ENCODE results near the gene IFNAR1.

IFNAR1 gene

GRCh38 chr21:33355355-33355754, 30.6 kb downstream of the IFNAR1 start:
- H3K9me3 ChIP-seq (ENCODE audit: insufficient read depth, low read depth, low read length), result no peaks in the 10 kb centered on the region
- no peak overlapping the region for H3K4me2 ChIP-seq (ENCODE audit: low read depth, low read length, poor library complexity, severe bottlenecking)
- no peaks in the 10 kb centered on the region; the same call in 1 of the 2 replicates for H3F3A ChIP-seq (ENCODE audit: low read depth)
- H3K9me2 ChIP-seq (replicated peaks; ENCODE audit: low read depth, low read length), result no peaks in the 10 kb centered on the region
- no peaks in the 10 kb centered on the region for H4K20me1 ChIP-seq (ENCODE audit: insufficient read depth, low read length, poor library complexity, severe bottlenecking)
- H3K79me2 ChIP-seq (ENCODE audit: insufficient read depth, low read length), result no peaks in the 10 kb centered on the region
- peaks cover 44% of the 10 kb centered on the region for H3K36me3 ChIP-seq (ENCODE audit: insufficient read depth, low read length)
- H3K4me1 ChIP-seq (ENCODE audit: insufficient read depth, low read length, poor library complexity, severe bottlenecking), result no peaks in the 10 kb centered on the region
- no peak for TF ChIP-seq EZH2phosphoT487 (IDR thresholded peaks at IDR 0.05; ENCODE audit: borderline replicate concordance)
- TF ChIP-seq, protein P1, sequence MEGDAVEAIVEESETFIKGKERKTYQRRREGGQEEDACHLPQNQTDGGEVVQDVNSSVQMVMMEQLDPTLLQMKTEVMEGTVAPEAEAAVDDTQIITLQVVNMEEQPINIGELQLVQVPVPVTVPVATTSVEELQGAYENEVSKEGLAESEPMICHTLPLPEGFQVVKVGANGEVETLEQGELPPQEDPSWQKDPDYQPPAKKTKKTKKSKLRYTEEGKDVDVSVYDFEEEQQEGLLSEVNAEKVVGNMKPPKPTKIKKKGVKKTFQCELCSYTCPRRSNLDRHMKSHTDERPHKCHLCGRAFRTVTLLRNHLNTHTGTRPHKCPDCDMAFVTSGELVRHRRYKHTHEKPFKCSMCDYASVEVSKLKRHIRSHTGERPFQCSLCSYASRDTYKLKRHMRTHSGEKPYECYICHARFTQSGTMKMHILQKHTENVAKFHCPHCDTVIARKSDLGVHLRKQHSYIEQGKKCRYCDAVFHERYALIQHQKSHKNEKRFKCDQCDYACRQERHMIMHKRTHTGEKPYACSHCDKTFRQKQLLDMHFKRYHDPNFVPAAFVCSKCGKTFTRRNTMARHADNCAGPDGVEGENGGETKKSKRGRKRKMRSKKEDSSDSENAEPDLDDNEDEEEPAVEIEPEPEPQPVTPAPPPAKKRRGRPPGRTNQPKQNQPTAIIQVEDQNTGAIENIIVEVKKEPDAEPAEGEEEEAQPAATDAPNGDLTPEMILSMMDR (conservative IDR thresholded peaks at IDR 0.05; ENCODE audit: low read length), result no peak
- no peak overlapping the region for H3K9ac ChIP-seq (ENCODE audit: low read depth, low read length, poor library complexity, severe bottlenecking)
- no peak overlapping the region for H3K4me3 ChIP-seq (ENCODE audit: low read length, poor library complexity, severe bottlenecking)
- no peak overlapping the region for H2AFZ ChIP-seq (ENCODE audit: low read length)
- no peaks in the 10 kb centered on the region for H3K27me3 ChIP-seq (ENCODE audit: insufficient read depth, low read length, poor library complexity, severe bottlenecking)

DNA sequence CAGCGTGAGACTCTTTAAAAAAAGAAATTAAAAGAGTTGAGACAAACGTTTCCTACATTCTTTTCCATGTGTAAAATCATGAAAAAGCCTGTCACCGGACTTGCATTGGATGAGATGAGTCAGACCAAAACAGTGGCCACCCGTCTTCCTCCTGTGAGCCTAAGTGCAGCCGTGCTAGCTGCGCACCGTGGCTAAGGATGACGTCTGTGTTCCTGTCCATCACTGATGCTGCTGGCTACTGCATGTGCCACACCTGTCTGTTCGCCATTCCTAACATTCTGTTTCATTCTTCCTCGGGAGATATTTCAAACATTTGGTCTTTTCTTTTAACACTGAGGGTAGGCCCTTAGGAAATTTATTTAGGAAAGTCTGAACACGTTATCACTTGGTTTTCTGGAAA, 31.2 kb downstream of the IFNAR1 start:
- Histone ChIP-seq H3K9ac (ENCODE audit: low read depth, low read length, poor library complexity, severe bottlenecking) (no peak overlapping the region), H2AFZ (ENCODE audit: low read length) (no peak overlapping the region), H3K79me2 (ENCODE audit: insufficient read depth, low read length) (no peaks in the 10 kb centered on the region), H4K20me1 (ENCODE audit: insufficient read depth, low read length, poor library complexity, severe bottlenecking) (no peaks in the 10 kb centered on the region), H3K9me3 (ENCODE audit: insufficient read depth, low read depth, low read length) (no peaks in the 10 kb centered on the region), H3K27me3 (ENCODE audit: insufficient read depth, low read length, poor library complexity, severe bottlenecking) (no peaks in the 10 kb centered on the region), H3K9me2 (replicated peaks; ENCODE audit: low read depth, low read length) (no peaks in the 10 kb centered on the region), H3K4me2 (ENCODE audit: low read depth, low read length, poor library complexity, severe bottlenecking) (no peak overlapping the region), H3K36me3 (ENCODE audit: insufficient read depth, low read length) (peaks cover 38% of the 10 kb centered on the region; the same call in 1 of the 2 replicates), H3K4me1 (ENCODE audit: insufficient read depth, low read length, poor library complexity, severe bottlenecking) (peaks cover under 1% of the 10 kb centered on the region), H3F3A (ENCODE audit: low read depth) (no peaks in the 10 kb centered on the region; the same call in 1 of the 2 replicates), H3K4me3 (ENCODE audit: low read length, poor library complexity, severe bottlenecking) (no peak overlapping the region)
- no peak for TF ChIP-seq EZH2phosphoT487 (IDR thresholded peaks at IDR 0.05; ENCODE audit: borderline replicate concordance)
- TF ChIP-seq, protein P1 (conservative IDR thresholded peaks at IDR 0.05; ENCODE audit: low read length), result no peak

GRCh38 chr21:33357177-33357576, 32.4 kb downstream of the IFNAR1 start:
- Histone ChIP-seq H3K9me2 (replicated peaks; ENCODE audit: low read depth, low read length) (no peaks in the 10 kb centered on the region), H2AFZ (ENCODE audit: low read length) (no peak overlapping the region), H3K27me3 (ENCODE audit: insufficient read depth, low read length, poor library complexity, severe bottlenecking) (no peaks in the 10 kb centered on the region), H3K4me1 (ENCODE audit: insufficient read depth, low read length, poor library complexity, severe bottlenecking) (peaks cover 11% of the 10 kb centered on the region), H3K9ac (ENCODE audit: low read depth, low read length, poor library complexity, severe bottlenecking) (no peak overlapping the region), H3F3A (ENCODE audit: low read depth) (no peaks in the 10 kb centered on the region; the same call in 1 of the 2 replicates), H3K36me3 (ENCODE audit: insufficient read depth, low read length) (peaks cover 30% of the 10 kb centered on the region; the same call in 1 of the 2 replicates), H3K9me3 (ENCODE audit: insufficient read depth, low read depth, low read length) (no peaks in the 10 kb centered on the region), H3K79me2 (ENCODE audit: insufficient read depth, low read length) (no peaks in the 10 kb centered on the region), H3K4me2 (ENCODE audit: low read depth, low read length, poor library complexity, severe bottlenecking) (no peak overlapping the region), H4K20me1 (ENCODE audit: insufficient read depth, low read length, poor library complexity, severe bottlenecking) (no peaks in the 10 kb centered on the region), H3K4me3 (ENCODE audit: low read length, poor library complexity, severe bottlenecking) (no peak overlapping the region)
- TF ChIP-seq EZH2phosphoT487 (IDR thresholded peaks at IDR 0.05; ENCODE audit: borderline replicate concordance), result no peak
- TF ChIP-seq, protein P1 (conservative IDR thresholded peaks at IDR 0.05; ENCODE audit: low read length), result no peak

Measured in Loucy (cell line).